ENCODE measurements around the gene PRDM5. TPM values are rescaled to one million over a fixed set of nuclear protein-coding genes. Genes with fewer than 3 reads are reported as not detected.

Gene PRDM5
- total RNA-seq, 3 donors from 2014 or later (not counting 1 experiment from before 2014, with no cell fraction given) = not detected

DNA sequence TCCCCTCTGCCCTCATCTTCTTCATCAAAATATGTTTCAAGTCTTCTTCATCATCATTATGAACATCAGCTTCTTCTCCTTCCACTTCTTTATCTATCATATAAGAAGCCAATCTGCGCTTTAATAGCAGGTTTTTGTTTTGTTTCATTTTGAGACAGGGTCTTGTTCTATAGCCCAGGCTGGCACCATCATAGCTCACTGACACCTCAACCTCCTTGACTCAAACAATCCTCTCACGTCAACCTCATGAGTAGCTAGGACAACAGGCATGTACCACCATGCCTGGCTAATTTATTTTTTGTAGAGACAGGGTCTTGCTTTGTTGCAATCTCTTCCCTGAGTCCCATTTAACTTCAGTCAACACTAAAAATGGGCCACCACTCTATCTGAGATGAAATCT is 27.0 kb downstream of the PRDM5 start:
- no peak overlapping the region for H3K27ac Mint-ChIP-seq
- no peaks in the 10 kb centered on the region for H3K36me3 Mint-ChIP-seq
- H3K4me3 ChIP-seq (ENCODE audit: low read length) = no peak overlapping the region
- intact Hi-C loops (cut with micrococcal nuclease) = no loop called here
- peaks cover 0 to 3% of the 10 kb centered on the region in 2 donors for H3K27me3 Mint-ChIP-seq (ENCODE audit: low read depth in 2 of 2)
- DNase-seq = no peak
- H3K4me1 Mint-ChIP-seq = no peaks in the 10 kb centered on the region
- H3K27ac ChIP-seq (ENCODE audit: low read length) = no peak overlapping the region
- H3K9me3 Mint-ChIP-seq = peaks cover 0 to 2% of the 10 kb centered on the region in 2 donors
- no peaks in the 10 kb centered on the region for H3K4me1 ChIP-seq (ENCODE audit: control insufficient read depth, insufficient read depth, low read length)
- H3K9me3 ChIP-seq (ENCODE audit: control insufficient read depth, insufficient read depth, low read length) = peaks cover 5% of the 10 kb centered on the region
- no peaks in the 10 kb centered on the region for H3K27me3 ChIP-seq (ENCODE audit: control insufficient read depth, insufficient read depth, low read length)
- WGBS (ENCODE audit: insufficient coverage) = 56% methylated on average over 2 of the region's 2 CpGs
- TF ChIP-seq, protein P1, sequence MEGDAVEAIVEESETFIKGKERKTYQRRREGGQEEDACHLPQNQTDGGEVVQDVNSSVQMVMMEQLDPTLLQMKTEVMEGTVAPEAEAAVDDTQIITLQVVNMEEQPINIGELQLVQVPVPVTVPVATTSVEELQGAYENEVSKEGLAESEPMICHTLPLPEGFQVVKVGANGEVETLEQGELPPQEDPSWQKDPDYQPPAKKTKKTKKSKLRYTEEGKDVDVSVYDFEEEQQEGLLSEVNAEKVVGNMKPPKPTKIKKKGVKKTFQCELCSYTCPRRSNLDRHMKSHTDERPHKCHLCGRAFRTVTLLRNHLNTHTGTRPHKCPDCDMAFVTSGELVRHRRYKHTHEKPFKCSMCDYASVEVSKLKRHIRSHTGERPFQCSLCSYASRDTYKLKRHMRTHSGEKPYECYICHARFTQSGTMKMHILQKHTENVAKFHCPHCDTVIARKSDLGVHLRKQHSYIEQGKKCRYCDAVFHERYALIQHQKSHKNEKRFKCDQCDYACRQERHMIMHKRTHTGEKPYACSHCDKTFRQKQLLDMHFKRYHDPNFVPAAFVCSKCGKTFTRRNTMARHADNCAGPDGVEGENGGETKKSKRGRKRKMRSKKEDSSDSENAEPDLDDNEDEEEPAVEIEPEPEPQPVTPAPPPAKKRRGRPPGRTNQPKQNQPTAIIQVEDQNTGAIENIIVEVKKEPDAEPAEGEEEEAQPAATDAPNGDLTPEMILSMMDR (IDR thresholded peaks at IDR 0.05) = no peak
- ATAC-seq = no peak
- no peak overlapping the region for H3K4me3 Mint-ChIP-seq
- no peaks in the 10 kb centered on the region for H3K36me3 ChIP-seq (ENCODE audit: control insufficient read depth, insufficient read depth, low read length)

DNA sequence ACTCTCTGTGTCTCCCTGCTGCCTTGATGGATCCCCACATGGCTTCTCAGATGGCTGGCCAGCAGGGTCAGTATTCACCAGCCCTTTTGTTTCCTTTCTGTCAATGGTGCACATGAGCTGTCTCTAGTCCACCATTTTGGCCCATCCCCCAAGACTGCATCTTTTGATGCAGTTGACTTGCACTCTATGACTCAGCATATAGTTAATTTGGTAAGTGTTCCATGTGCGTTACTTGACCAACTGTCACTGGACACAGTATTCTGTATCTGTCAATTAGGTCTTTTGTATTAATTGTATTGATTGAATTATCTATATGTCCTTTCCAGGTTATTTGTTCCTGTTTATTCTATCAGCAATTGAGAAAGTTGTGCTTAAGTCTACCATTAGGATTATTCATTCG is 29.2 kb downstream of the PRDM5 start:
- intact Hi-C loops (cut with micrococcal nuclease) = no loop called here

GRCh38 chr4:120886191-120886590 is 36.3 kb downstream of the PRDM5 start:
- TF ChIP-seq, protein P1 (IDR thresholded peaks at IDR 0.05) = no peak
- Histone ChIP-seq H3K27ac (ENCODE audit: low read length) (no peak overlapping the region), H3K36me3 (ENCODE audit: control insufficient read depth, insufficient read depth, low read length) (no peaks in the 10 kb centered on the region), H3K9me3 (ENCODE audit: control insufficient read depth, insufficient read depth, low read length) (no peaks in the 10 kb centered on the region), H3K4me1 (ENCODE audit: control insufficient read depth, insufficient read depth, low read length) (no peaks in the 10 kb centered on the region), H3K27me3 (ENCODE audit: control insufficient read depth, insufficient read depth, low read length) (no peaks in the 10 kb centered on the region), H3K4me3 (ENCODE audit: low read length) (no peak overlapping the region)
- H3K4me3 Mint-ChIP-seq = no peak overlapping the region
- H3K27ac Mint-ChIP-seq = no peak overlapping the region
- H3K4me1 Mint-ChIP-seq = no peaks in the 10 kb centered on the region
- peaks cover 5 to 7% of the 10 kb centered on the region in 2 donors for H3K9me3 Mint-ChIP-seq
- intact Hi-C loops (cut with micrococcal nuclease) = no loop called here
- ATAC-seq (no peak), DNase-seq (no peak)
- H3K27me3 Mint-ChIP-seq (ENCODE audit: low read depth in 2 of 2) = peaks cover 0 to 3% of the 10 kb centered on the region in 2 donors
- no peaks in the 10 kb centered on the region for H3K36me3 Mint-ChIP-seq

More for the DNA sequence above, 29.2 kb downstream of the PRDM5 start:
- no peaks in the 10 kb centered on the region for H3K4me1 Mint-ChIP-seq
- H3K27me3 Mint-ChIP-seq (ENCODE audit: low read depth in 2 of 2) = peaks cover 0 to 3% of the 10 kb centered on the region in 2 donors
- Histone ChIP-seq H3K4me1 (ENCODE audit: control insufficient read depth, insufficient read depth, low read length) (no peaks in the 10 kb centered on the region), H3K36me3 (ENCODE audit: control insufficient read depth, insufficient read depth, low read length) (no peaks in the 10 kb centered on the region), H3K27me3 (ENCODE audit: control insufficient read depth, insufficient read depth, low read length) (no peaks in the 10 kb centered on the region), H3K4me3 (ENCODE audit: low read length) (no peak overlapping the region), H3K9me3 (ENCODE audit: control insufficient read depth, insufficient read depth, low read length) (peaks cover 5% of the 10 kb centered on the region), H3K27ac (ENCODE audit: low read length) (no peak overlapping the region)
- H3K27ac Mint-ChIP-seq = no peak overlapping the region
- no peaks in the 10 kb centered on the region for H3K36me3 Mint-ChIP-seq
- TF ChIP-seq, protein P1 (IDR thresholded peaks at IDR 0.05) = no peak
- ATAC-seq = no peak
- H3K9me3 Mint-ChIP-seq = peaks cover 2 to 4% of the 10 kb centered on the region in 2 donors
- WGBS (ENCODE audit: insufficient coverage) = 87% methylated on average over 2 of the region's 2 CpGs
- H3K4me3 Mint-ChIP-seq = no peak overlapping the region
- DNase-seq = no peak

DNA sequence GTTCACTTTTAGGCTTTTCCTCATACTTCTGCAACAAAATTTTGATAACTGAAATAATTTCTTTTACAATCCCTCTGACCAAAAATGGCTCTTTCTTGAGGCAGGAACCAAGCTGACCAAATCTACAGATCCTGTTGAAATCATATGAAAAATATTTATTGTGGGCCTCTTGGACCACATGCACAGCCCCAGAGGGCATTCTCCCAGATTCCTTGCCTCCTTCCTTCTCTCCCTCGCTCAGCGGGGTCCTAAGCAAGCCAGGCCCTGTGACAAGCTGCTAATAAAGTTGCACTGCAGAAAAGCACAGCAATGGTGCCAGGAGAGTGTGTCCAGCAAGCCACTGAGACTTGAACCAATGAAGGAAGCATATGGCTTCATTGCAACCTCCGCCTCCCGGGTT is 40.7 kb downstream of the PRDM5 start:
- Histone ChIP-seq H3K4me3 (ENCODE audit: low read length) (no peak overlapping the region), H3K4me1 (ENCODE audit: control insufficient read depth, insufficient read depth, low read length) (no peaks in the 10 kb centered on the region), H3K36me3 (ENCODE audit: control insufficient read depth, insufficient read depth, low read length) (no peaks in the 10 kb centered on the region), H3K9me3 (ENCODE audit: control insufficient read depth, insufficient read depth, low read length) (no peaks in the 10 kb centered on the region), H3K27me3 (ENCODE audit: control insufficient read depth, insufficient read depth, low read length) (no peaks in the 10 kb centered on the region), H3K27ac (ENCODE audit: low read length) (no peak overlapping the region)
- intact Hi-C loops (cut with micrococcal nuclease) = no loop called here
- 92% methylated on average over 4 of the region's 4 CpGs for WGBS (ENCODE audit: insufficient coverage)
- H3K4me3 Mint-ChIP-seq = no peak overlapping the region
- H3K36me3 Mint-ChIP-seq = no peaks in the 10 kb centered on the region
- H3K9me3 Mint-ChIP-seq = peaks cover 2 to 3% of the 10 kb centered on the region in 2 donors
- no peak for DNase-seq
- no peaks in the 10 kb centered on the region for H3K4me1 Mint-ChIP-seq
- no peak for ATAC-seq
- H3K27me3 Mint-ChIP-seq (ENCODE audit: low read depth in 2 of 2) = no peaks in the 10 kb centered on the region
- TF ChIP-seq, protein P1 (IDR thresholded peaks at IDR 0.05) = no peak
- no peak overlapping the region for H3K27ac Mint-ChIP-seq

All from natural killer cell (primary cell).